GM12891 (cell line): Measurements from ENCODE around the gene ATG10.

Experiments
- DNase-seq: peaks from one replicate; pipeline ENCODE4 v3.0.0; 2011; ENCODE audit warnings: low spot score; ENCODE audit not compliant: insufficient read length
- FAIRE-seq: peaks from 2 replicates; lab custom pipeline; 2011; peaks lifted over from hg19 to GRCh38; lab: Jason Lieb, UNC
- PAX5 ChIP-seq: IDR thresholded peaks from 2 replicates; pipeline ENCODE4 v1.6.1; 2011; ENCODE audit warnings: low read length, moderate library complexity, mild to moderate bottlenecking; ENCODE audit not compliant: insufficient read depth, severe bottlenecking
- POLR2A ChIP-seq: IDR thresholded peaks from 2 replicates; pipeline ENCODE4 v1.6.1; 2011; ENCODE audit warnings: low read depth, low read length, control low read depth
- POLR2AphosphoS5 ChIP-seq: IDR thresholded peaks from 2 replicates; pipeline ENCODE4 v1.6.1; 2011; ENCODE audit warnings: low read depth, low read length, control low read depth
- POU2F2 ChIP-seq: IDR thresholded peaks from 2 replicates; pipeline ENCODE4 v1.6.1; 2011; ENCODE audit warnings: low read depth, mild to moderate bottlenecking, control low read depth, low read length, moderate library complexity
- SPI1 ChIP-seq: IDR thresholded peaks from 2 replicates; pipeline ENCODE4 v1.6.1; 2011; ENCODE audit warnings: low read depth, low read length, control low read depth
- TAF1 ChIP-seq: IDR thresholded peaks from 2 replicates; pipeline ENCODE4 v1.6.1; 2011; ENCODE audit warnings: low read depth, low read length, control low read depth

Gene ATG10

DNA sequence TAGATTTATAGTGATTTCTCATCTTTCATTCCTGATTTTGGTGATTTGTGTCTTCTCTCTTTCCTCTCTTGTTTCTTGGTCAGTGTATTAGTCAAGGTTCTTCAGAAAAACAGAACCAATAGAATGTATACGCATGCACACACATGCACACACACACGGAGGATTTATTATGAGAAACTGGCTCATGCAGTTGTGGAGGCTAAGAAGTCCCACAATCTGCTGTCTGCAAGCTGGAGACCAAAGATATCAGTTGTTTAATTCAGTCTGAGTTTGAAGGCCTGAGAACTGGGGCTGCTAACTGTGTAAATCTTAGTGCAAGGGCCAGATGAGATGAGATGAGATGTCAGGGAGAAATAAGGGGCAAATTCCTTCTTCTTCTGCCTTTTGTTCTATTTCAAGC is 312.1 kb downstream of the ATG10 start:
- no peak for DNase-seq
- FAIRE-seq, result no peak
- TF ChIP-seq POLR2A (no peak), SPI1 (no peak), POLR2AphosphoS5 (no peak), TAF1 (no peak), PAX5 (no peak), POU2F2 (no peak)

DNA sequence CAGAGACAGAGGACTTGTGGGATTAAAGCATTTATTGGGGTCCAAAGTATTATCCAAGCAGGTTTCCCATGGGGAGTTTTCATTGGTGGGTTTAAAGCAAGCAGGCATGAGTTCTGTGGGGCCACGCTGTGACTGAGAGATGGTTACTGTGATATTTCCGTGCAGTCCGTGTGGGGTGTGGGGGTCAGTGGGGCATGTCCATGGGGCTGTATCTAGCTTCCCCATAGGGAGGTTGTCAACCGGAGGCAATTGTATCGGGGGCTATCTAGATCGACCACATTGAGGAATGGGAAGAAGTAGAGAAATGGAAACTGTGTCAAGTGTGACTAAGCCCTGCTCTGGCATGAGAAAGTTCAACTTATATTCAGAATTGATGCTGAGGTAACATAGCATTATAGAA is 313.4 kb downstream of the ATG10 start:
- no peak for DNase-seq
- no peak for FAIRE-seq
- TF ChIP-seq PAX5 (no peak), POLR2AphosphoS5 (no peak), POLR2A (no peak), TAF1 (no peak), POU2F2 (no peak), SPI1 (no peak)

DNA sequence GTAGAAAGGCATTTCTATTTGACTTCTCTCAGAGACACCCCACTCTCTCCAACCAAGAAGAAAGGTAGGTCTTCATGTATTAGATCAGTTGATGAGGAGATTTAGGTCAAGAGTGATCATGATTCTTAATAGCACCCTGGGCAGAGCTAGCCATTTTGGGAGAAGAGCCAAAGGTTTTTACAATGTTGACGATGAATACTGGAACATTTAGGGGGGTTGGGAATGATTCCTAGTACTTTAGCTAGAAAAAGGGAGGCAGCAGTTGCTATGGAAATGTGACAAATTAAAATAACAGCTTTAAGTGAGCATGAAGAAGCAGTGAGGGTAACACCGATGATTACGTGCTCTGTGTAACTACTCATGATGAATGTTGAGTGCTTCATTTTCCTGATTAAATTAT is 315.8 kb downstream of the ATG10 start:
- no peak for TF ChIP-seq POU2F2
- no peak for TF ChIP-seq POLR2AphosphoS5
- no peak for TF ChIP-seq TAF1
- no peak for TF ChIP-seq SPI1
- no peak for TF ChIP-seq PAX5
- no peak for TF ChIP-seq POLR2A
- no peak for FAIRE-seq

DNA sequence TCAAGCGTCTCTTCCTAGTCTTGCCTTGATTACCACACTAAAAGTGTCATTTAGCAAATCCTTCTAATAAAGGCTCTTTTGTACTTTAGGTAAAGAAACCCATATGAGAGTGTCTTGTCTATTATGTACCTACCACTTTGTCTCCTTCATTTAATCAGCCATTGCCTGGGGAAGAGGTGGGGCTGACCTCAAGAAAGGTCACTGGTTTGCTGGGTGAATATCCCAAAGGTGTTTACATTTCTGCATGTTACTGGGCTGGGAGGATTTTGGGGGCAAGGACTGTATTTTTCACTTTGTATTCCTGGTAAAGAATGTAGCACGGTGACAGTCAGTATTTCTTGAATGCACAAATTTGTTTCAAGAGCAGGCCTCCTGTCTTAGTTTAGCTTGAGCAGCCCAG is 318.2 kb downstream of the ATG10 start:
- DNase-seq, result no peak
- FAIRE-seq, result no peak
- TF ChIP-seq POU2F2 (no peak), TAF1 (no peak), SPI1 (no peak), POLR2A (no peak)

More for the DNA sequence above, 315.8 kb downstream of the ATG10 start:
- DNase-seq, result no peak

DNA sequence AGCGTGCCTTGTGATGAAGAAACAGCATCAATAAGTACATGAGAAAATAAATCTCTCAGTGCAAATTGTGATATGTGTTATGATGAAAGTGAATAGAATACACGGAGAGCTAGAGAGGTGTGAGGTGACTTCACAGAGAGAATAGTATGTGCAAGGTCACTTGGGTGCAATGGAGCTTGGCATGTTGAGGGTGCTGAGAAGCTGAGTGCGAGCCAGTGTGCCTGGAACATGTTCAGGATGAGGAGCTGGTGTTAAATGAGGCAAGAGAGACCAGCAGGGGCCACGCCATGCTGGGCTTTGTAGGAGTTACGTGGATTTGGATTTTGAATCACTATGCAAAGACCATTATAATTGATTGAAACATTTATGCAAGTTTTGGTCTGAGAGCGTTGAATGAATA is 319.1 kb downstream of the ATG10 start:
- DNase-seq, result no peak
- TF ChIP-seq POU2F2 (no peak), PAX5 (no peak), POLR2A (no peak)
- FAIRE-seq, result no peak

DNA sequence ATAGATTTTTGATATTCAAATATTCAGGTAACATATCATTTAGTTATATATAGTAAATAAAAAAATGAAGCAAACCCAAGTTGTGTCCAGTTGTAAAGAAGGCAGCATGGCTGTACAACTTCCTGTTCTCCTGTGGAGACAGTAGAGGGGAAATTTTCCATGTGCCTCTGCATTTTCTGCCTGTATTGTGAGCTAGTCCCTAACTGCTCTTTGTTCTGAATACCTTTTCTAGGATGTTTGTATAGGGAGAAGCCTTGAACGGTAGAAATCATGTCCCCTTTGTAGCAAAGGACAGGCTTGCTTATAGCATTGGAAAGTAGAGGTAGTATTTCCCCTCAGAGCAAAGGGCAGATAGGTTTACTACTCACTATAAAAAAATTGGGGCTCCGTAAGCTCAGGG is 319.6 kb downstream of the ATG10 start:
- DNase-seq (no peak), FAIRE-seq (no peak)
- no peak for TF ChIP-seq POLR2A
- no peak for TF ChIP-seq SPI1
- TF ChIP-seq TAF1, result no peak
- TF ChIP-seq POU2F2, result no peak
- no peak for TF ChIP-seq POLR2AphosphoS5
- TF ChIP-seq PAX5, result no peak

DNA sequence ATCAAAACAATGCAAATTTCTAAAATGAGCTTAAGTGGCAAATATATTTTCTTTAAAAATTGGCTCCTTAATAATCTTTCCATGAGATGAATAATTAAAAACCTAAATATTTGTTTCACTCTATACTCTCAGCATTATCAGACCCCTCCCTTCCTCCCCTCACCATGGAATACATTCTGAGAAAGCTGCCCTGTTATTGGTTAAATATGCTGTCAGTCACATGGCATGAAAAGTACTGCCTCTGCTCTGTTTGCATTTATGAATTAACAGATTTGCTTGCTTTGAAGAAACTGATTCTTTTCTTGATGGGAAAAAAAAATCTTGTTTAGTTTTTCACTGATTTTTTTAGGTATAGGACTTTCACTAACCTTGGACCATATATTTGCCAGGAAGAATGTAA is 323.3 kb downstream of the ATG10 start:
- TF ChIP-seq POU2F2, result no peak
- no peak for TF ChIP-seq TAF1
- no peak for TF ChIP-seq POLR2AphosphoS5
- no peak for TF ChIP-seq PAX5
- TF ChIP-seq SPI1, result no peak
- no peak for TF ChIP-seq POLR2A
- DNase-seq (no peak), FAIRE-seq (no peak)

DNA sequence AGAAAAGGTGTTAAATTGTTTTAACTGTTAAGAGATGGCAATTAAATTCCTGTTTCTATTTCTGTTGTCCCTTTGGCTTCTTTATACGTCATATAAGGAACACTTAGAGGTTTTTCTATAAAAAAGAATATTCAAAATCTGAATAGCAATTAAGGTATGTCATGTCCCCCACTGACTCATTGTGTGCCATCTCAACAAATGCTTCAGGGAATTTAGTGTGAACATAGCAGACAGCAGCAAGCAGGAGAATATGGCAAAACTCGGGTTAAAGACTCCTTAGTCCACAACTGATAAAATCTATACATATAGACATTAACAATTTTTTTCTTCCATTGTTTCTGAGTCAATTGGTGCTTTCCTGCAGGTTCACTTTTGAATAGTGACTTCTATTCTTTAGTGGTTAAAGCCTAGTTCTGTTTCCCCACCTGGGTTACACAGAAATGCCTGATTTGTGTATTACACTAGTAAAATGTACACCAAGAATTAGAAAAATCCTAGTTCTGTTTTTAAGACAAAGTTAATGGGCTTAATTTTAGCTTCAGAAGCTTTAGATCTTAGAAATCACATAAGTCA is 324.2 kb downstream of the ATG10 start:
- FAIRE-seq (no peak), DNase-seq (no peak)
- TF ChIP-seq PAX5, result no peak
- no peak for TF ChIP-seq SPI1
- no peak for TF ChIP-seq POLR2A
- no peak for TF ChIP-seq TAF1
- no peak for TF ChIP-seq POLR2AphosphoS5
- no peak for TF ChIP-seq POU2F2

DNA sequence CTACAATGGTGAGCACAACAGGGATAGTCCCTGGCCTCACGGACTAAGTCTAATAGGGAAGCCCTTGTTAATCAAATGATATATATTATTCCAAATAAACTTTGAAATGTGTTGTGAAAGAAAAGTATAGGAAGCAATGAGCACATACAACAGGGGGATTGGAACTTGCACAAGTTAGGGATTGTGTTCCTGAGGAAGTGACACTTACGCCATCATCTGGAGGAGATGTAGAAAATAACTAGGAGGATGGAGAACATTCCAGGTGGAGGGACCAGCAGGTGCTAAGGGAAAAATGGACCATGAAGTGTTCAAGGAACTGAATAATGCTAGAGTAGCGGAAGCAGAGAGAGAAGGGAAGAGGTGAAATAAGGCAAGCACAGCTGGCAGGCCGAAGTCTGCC is 325.1 kb downstream of the ATG10 start:
- DNase-seq, result no peak
- FAIRE-seq, result no peak
- no peak for TF ChIP-seq POLR2A
- no peak for TF ChIP-seq TAF1
- no peak for TF ChIP-seq PAX5
- no peak for TF ChIP-seq SPI1
- TF ChIP-seq POLR2AphosphoS5, result no peak
- TF ChIP-seq POU2F2, result no peak

DNA sequence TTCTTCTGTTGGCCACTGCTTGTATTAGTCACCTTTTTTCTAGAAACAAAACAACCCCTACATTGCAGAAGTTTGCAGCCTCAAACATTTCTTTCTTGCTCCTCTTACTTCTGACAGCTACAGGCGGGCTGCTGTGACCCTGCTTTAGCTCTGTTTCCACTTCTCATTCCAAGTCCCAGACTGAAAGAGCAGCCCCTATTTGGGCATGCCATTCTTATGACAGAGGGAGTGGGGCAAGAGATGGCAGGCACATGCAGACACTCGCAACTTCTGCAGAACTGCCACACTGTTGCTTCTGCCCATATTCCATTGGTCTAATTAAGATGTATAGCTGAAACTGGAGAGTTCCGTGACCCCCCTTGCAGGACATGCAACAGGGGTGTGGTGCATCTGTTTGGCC is 325.9 kb downstream of the ATG10 start:
- TF ChIP-seq PAX5, result no peak
- no peak for TF ChIP-seq SPI1
- TF ChIP-seq POU2F2, result no peak
- TF ChIP-seq POLR2A, result no peak
- TF ChIP-seq TAF1, result no peak
- TF ChIP-seq POLR2AphosphoS5, result no peak
- FAIRE-seq (no peak), DNase-seq (no peak)
